KG1 (cell line): ENCODE results near the gene SUN2.

Experiments
- DNase-seq: peaks from one replicate; lab custom pipeline; 2025; lab: John Stamatoyannopoulos, UW

The SUN2 gene

DNA sequence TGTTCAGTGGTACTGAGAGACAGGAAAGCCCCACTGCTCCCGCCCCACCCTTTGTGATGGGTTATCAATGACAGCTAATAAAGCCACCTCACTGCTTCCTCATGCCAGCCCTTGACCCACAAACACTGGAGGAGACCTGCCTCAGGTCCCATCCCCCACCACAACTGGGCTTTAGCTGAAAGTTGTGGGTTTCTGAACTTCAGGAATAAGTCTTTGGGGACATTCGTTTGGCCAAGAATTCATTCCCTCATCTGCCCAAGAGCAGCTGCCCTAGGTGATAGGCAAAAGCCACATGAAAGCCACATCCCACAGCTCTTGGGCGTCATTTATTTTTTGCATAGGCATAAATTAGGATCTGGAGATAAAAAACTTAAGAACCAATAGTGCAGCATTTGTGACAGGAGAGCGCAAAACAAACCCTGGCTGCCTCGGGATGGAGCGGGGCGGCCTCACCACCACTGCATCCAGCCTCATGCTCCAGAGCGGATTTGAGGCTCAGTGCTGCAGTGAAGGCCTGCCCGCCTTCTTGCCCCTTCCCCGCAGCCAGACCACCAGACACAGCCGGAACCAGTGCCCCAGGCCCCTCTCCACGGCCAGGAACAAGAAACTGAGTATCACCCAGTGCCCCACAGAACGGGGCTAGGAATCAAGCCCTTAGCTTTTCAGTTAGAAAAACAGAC lies 21.2 kb downstream of the SUN2 start:
- no peak for DNase-seq

DNA sequence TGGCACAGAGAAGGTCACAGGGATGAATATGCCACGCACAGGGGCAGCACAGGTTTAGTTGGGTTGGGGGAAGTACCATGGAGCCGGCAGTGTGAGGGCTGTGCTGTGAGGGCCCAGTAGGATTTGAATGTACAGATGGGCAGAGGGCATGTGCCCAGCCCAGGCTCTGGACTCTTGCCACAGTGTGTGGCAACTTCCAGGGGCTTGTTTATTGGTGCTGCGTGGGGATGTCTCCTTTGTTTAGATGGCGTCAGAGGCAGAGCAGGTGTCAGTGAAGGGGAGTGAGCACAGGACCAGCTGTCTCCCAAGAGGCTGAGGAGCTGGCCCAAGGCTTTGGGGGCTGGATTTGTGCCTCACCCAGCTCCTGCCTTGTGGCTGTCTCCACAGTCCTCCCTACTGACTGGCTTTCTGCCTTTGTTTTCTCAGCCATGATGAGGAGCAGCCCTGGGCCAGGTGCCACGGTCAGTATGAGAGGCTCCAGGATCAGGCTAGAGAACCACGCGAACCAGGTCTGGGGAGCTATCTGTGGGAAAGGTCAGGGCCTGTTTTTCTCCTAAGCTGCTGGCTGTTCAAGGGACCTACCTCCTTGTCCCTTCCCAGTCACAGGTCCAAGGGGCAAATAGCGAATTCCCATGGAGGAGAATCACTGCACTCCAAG lies 21.9 kb downstream of the SUN2 start:
- no peak for DNase-seq

DNA sequence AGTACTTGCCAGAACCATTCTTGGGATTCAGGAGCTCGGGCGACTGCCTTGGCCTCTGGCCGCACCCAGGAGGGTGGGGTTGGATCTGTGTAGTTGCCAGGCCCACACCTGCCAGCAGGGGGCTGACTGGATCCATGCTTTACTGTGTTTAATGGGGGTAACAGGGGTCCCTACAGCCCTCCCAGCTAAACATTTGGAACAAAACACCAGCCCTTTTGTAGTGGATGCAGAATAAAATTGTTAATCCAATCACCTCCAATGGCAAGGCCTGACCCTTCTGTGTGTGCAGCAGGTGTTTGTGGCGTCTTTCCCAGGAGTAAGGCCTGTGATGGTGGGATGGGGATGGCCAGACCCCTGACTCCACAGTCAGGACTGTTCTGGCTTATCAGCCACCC lies 22.5 kb downstream of the SUN2 start:
- no peak for DNase-seq

DNA sequence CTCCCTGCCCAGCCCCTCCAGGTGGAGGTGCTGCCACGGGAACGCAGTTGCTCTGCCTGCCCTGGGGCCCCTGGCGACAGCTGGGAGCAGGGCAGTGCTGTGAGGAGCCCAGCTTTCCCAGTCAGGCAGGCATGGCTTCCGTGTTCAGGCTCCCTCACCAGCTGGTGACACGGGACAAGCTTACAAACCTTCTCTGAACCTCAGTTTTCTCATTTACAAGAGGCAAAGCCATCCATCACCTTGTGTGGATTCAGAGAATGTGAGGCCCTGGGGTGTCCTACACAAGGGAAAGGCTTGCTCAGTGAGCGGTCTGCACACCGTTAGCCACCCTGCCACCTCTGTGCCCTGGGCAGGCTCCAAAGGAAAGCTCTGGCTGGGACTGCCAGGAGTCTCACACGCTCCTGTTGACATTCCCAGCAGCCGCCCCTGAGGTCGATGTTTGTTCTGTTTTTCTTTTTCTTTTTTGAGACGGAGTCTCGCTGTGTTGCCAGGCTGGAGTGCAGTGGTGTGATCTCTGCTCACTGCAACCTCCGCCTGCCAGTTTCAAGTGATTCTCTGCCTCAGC lies 23.5 kb downstream of the SUN2 start:
- DNase-seq, result no peak

DNA sequence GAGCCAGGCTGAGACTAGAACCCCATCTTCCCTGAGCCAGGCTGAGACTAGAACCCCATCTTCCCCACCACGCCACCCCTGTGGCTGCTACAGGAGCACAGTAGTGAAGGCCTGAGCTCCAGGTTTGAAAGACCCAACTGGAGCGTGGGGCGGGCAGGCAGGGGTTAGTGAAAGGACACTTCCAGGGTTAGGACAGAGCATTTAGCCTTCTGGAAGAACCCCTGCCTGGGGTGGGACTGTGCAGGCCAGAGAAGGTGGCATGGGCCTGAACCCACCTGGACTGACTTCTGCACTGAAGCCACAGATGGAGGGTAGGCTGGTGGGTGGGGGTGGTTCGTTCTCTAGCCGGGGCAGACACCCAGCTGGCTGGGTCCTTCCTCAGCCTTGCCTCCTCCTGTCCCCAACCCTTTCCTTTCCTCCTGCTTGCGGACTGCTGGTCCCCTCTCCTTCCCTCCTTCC lies 24.1 kb downstream of the SUN2 start:
- no peak for DNase-seq

DNA sequence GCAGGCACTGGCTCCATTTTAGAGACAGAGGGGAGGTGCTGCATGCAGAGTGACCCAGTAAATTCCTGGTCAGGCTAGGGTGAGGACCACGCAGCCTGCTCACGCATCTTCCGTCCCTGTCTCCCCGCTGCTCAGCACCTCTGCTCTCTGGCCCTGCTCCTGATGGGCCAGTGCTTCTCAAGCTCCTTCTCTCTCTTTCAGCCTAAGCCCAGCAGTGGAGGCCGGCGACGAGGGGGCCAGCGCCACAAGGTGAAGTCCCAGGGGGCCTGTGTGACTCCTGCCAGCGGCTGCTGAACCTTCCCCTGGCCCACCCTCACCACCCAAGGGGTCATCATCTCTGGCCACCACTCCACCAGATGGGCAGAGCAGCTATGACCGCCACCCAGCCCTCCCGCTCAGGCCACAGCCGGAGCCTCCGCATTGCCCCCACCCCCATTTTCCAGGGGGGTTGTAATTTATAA lies 25.4 kb downstream of the SUN2 start:
- no peak for DNase-seq

DNA sequence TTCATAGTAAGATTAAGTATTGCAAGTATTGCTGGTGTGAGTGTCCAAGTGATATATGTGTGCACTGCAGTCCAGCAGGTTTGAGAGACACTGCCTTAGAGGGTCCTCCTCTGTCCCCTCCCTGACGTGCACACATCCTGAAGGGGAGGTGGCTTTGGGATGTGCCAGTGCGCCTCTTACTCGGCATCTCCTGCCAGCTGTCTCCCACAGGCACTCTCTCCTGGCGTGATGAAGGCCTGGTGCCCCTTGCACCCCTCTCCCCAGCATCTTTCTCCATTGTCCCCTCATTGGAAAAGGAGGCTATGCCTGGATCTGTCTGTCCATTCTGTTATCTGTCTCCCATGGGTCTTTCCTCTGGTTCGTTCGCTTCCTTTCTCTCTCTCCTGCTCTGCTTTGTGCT lies 25.9 kb downstream of the SUN2 start:
- no peak for DNase-seq

DNA sequence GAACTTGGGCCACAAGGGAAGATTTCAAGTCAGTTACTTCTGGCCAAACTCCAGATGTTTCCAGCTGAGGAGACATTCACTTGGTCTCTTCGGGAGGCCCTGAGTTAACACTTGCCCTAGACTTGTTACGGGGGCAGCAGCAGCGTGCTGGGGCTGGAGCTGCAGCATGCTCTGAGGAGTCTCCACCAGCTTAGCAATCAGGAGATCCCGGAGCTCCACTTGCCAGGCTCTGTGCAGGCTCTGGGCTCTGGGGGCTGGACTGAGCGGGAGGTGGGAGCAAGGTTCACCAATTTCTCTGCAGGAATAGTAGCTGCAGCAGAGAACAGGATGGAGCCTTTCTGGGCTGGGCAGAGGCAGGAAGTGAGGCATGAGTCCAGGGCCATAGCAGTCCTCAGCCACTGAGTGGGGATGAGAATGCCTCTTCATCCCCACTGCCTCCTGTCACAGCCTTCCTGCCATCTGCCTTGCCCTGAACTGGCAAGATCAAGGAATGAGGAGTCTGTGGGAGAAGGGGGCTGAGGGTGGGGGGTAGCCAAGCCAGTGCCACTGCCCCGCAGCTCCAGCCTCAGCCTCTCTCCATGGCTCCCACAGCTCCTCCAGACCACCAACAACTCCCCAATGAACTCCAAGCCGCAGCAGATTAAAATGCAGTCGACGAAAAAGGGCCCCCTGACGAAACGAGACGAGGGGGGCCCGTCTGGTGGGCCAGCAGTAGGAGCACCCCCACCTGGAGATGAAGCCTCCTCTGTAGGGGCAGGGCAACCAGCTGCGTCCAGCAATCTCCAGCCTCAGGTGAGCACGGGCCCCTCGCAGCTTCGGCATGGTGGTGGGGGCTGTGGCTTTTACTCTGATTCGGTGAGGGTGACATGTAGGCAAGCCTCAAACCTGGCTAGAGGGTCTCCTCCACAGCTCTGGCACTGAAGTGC lies 26.7 kb downstream of the SUN2 start:
- no peak for DNase-seq

DNA sequence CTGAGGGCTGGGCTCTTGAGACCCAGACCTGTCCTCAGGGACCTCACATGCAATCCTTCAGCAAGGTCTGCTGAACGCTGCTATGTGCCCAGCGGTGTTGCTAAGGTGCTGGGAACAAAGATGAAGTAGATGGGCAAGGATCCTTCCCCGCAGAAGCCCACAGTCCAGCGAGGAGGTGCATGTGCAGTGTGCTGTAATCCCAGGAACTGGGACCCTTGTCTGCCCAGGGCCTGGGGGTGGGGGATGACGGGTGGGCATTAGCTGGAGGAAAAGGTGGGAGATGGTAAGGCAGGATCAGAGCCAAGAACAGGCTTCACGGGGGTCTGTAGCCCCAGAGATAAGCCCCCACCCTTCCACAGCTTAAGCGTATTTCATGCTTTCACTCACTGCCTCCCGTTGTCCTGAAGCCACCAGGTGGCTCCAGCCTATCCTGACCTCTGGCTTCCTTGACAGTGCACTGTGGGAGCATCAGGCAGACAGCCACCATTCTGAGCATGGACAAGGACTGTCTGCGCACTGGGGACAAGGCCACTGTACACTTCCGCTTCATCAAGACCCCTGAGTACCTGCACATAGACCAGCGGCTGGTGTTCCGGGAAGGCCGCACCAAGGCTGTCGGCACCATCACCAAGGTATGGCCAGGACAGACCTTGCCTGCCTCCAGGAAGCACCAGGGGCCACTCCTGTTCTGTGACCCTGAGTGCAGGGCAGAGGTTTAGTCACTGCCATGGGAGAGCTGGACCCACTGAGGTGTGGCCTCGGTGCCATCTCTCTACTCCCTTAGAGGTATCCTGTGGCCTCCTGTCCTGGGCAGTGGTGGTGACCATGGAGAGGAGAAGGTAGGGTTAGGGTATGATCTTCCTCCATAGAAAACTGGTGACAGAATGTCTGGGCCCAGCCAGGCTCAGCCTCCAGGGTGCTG lies 28.0 kb downstream of the SUN2 start:
- DNase-seq, result no peak

DNA sequence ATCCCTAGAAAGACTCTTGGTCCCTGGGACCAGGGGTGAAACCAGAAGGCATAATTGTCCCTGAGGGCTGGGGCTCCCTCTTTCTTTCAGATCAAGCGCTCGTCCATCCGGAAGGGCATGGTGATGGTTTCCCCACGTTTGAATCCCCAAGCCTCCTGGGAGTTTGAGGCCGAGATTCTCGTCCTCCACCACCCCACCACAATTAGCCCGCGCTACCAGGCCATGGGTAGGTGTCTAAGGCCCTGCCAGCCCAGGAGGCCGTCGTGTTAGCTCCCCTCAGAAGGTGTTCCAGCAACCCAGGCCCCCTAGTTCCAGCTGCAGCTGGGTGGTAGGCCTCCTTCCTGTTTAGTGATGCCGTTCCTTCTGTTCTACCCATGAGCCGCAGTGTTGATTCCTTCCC lies 28.7 kb downstream of the SUN2 start:
- no peak for DNase-seq

DNA sequence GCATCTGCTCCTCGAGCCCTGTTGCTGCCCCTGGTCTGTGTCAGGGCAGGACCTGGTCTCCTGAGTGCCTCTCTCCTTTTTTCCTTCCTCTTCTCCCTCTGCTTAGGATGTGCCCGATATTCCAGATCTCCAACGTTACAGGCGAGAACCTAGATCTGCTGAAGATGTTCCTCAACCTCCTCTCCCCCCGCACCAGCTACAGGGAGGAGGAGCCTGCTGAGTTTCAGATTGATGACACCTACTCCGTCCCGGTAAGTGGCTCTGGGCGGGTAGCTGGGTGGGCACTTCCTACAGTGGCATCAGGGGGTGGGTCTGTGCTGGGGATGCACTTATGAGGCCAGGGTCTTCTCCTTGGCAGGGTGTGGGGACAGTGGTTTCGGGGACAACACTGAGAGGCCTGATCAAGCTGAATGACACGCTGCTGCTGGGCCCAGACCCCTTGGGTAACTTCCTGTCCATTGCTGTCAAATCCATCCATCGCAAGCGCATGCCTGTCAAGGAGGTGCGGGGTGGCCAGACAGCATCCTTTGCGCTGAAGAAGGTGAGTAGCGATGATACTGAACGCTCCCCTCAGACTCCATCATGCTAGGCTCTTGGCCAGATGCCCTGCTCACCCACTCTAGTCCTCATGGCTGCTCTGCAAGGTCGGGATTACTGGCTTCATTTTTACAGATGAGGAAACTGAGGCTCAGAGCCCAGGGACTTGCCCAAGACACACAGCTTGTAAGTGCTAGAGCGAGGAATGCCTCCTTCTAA lies 29.7 kb downstream of the SUN2 start:
- no peak for DNase-seq

DNA sequence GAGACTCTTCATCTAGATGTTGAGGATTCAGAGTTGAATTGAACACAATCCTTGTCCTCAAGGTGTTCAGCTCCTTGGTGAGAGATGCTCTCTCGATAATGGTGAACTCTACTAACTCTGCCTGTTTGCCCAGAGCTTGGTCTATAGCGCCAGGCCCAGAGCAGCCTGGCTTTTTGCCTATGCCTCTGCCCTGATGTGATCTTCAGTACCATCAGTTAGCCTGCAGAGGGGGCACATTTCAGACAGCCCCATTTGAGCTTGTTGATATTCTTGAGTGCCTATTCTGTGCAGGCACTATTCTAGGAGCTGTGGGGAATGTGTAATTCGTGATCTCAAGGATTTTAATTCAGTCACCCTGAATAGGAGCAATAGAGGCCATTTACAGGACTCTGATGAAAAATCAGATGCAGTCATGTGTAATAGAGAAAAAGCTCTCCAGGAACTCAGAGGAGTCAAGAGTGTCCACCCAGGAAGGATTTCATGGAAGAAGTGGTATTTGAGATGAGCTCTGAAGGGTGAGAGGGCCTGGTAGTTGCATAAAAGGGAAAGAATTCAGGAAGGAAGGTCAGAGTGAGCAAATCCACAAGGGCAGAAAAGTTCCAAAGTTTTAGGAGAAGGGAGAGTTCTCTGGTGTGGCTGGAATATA lies 30.7 kb downstream of the SUN2 start:
- no peak for DNase-seq

DNA sequence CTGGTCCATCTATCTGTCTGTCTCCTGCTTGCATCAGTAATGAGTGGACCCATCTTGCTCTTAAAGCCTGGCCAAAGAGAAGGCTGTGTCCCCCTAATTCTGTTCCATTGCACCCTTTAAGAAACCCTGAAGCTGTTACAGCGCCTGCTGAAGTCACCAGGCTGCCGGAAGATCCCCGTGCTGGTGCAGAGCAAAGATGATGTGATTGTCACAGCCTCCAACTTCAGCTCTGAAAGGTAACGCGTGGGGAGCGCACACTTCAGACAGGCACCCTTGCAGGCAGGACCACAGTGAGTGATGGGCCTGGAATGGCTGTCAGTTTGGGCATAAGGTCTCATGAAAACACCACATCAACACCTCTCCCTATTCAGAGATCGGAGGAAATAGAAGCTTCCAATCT lies 31.6 kb downstream of the SUN2 start:
- DNase-seq, result no peak

DNA sequence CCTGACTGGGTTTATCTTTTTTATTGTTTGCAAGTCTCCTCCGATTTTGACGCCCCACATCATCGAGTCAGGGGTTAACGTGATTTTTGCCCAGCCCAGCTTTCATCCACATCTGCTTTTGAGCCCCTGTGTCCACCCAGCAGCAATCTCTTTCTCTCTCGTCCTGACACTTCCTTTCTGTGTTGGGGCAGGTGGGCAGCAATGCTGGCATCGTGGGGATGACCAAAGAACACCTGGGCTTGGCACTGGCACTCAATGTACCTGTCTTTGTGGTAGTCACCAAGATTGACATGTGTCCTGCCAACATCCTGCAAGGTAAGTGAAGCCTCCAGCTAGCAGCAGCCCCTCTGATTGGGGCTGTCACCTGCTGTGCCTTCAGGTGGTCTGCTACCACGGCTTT lies 34.2 kb downstream of the SUN2 start:
- no peak for DNase-seq

DNA sequence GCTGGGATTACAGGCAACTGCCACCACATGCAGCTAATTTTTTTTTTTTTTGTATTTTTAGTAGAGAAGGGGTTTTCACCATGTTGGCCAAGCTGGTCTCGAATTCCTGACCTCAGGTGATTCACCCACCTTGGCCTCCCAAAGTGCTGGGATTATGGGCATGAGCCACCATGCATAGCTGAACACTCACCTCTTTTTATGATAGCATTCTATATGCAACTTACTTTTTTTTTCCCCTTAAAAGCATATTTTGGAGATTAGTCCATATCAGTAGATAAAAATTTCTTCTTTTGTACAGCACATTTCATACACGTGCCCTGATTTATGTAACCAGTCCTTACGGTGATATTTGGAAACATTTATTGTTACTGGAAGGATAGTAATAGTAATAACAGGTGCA lies 35.4 kb downstream of the SUN2 start:
- no peak for DNase-seq

DNA sequence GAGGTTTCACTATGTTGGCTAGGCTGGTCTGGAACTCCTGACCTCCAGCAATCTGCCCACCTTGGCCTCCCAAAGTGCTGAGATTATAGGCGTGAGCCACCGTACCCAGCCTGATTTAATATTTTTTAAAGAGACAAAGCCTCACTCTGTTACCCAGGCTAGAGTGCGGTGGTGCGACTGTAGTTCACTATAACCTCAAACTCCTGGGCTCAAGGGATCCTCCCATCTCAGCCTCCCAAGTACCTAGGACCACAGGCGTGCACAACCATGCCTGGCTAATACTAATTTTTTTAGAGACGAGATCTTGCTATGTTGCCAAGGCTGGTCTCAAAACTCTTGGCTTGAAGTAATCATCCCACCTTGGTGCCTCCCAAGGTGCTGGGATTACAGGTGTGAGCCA lies 36.6 kb downstream of the SUN2 start:
- no peak for DNase-seq

DNA sequence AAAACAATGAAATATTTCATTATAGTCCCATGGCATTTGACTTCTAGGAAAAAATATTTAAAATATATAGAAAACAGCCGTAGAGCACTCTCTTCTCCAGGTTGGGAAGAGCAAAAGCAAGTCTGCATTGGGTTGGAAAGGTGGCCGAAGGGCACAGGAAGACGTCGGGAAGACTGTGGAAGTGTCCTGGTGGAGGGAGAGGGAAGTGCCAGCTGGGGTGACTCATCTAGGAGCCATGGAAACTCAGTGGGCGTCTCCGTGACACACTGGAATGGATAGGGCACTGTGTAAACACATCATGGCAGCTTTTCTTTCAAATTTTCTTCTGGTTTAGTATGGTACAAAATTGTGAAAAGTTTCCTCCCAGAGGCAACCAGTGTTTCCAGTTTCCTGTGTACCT lies 37.4 kb downstream of the SUN2 start:
- no peak for DNase-seq

DNA sequence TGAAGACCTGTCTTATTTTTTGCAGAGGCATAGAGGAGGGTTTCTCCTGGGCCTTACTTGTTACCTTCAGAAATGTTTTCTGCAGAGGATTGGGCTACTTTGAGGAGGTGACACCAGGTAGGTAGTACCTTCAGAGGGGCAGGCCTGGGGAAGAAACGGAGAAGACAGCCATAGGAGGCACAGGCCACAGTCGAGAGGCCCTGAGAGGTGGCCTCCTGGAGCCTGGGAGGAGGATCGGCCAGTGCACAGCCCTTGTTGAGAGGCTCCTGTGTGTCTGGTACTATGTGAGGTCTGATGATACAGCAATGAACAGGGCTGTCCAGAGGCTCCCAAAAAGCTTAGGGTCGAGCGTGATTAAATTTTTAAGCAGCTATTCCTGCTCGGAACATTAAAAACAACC lies 38.6 kb downstream of the SUN2 start:
- no peak for DNase-seq

DNA sequence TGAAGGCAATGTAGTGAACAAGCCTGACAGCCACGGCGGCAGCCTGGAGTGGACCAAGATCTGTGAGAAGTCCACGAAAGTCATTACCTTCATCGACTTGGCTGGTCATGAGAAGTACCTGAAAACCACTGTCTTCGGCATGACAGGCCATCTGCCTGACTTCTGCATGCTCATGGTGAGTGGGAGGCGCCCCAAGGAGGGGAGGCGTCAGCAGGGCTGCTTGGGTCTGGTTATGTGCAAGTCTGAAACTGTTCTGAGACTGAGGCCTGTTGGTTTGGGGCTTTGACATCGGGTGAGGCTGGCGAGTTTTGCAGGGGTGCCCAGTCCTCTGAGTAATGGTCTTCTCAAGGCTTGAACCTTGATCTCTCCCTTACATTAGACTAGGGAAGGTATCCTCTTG lies 39.0 kb downstream of the SUN2 start:
- DNase-seq, result no peak

DNA sequence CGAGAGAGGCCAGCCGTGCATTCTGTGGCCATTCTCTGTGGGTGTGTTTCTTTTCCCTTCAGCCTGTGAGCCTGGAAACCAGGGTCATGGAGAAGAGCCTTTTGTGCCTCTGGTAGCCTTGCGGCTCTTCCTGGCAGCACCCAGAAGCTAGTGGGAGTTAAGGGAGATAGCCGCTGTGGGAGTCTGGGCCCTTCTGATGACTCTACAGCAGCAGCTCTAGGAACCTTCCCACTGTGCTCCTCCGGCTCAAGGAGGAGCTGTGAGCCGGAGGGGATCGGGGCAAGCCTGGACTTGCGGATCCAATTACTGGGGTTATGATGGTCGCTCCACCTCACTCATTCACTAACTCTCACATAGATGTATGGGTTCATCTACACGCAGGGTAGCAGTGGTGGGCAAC lies 39.5 kb downstream of the SUN2 start:
- DNase-seq, result no peak
